HEK293 (cell line): ENCODE data around the gene VWC2L.

Source experiments
- CTCF ChIA-PET: fragments of 350-600 bp; formaldehyde crosslinking; extraction: SDS; loops from one replicate; lab custom pipeline; 2021; ENCODE audit warnings: antibody characterized with exemption; lab: Yijun Ruan, JAX
- POLR2A ChIA-PET: fragments of 300-600 bp; formaldehyde crosslinking; extraction: SDS; loops from one replicate; lab custom pipeline; 2020; ENCODE audit warnings: antibody characterized with exemption, inconsistent platforms; lab: Yijun Ruan, JAX
- H3K27ac ChIP-seq: fragments of 200-500 bp; sonication (Bioruptor generic); 2 replicates; pipeline ENCODE4 v1.5.1; 2014; ENCODE audit warnings: low read depth, low read length, control low read depth, inconsistent platforms; ENCODE audit errors: extremely low read depth
- H3K36me3 ChIP-seq, 2 experiments: fragments of 200-500 bp in 1 of 2; sonication (Bioruptor generic) in 1 of 2; 1 replicate in 1 of 2; 2 replicates in 1 of 2; pipeline ENCODE4 v1.5.1; 2014 to 2017; ENCODE audit warnings: inconsistent platforms in 2 of 2, low read length in 2 of 2; ENCODE audit not compliant: control insufficient read depth in 2 of 2, insufficient read depth in 1 of 2
- H3K4me1 ChIP-seq: fragments of 200-500 bp; sonication (Bioruptor generic); 2 replicates; pipeline ENCODE4 v1.5.1; 2014; ENCODE audit warnings: mild to moderate bottlenecking, low read length, inconsistent platforms; ENCODE audit not compliant: control insufficient read depth, insufficient read depth
- H3K4me3 ChIP-seq: 2 replicates; pipeline ENCODE4 v1.5.1; 2011; ENCODE audit warnings: low read depth, mild to moderate bottlenecking, control low read depth, low read length, moderate library complexity
- H3K9me3 ChIP-seq: fragments of 200-500 bp; sonication (Bioruptor generic); 2 replicates; pipeline ENCODE4 v1.5.1; 2014; ENCODE audit warnings: low read depth, low read length, inconsistent platforms; ENCODE audit not compliant: control insufficient read depth, insufficient read depth
- ATF2 ChIP-seq: fragments of 450-650 bp; formaldehyde crosslinking; IDR thresholded peaks from 2 replicates; pipeline ENCODE4 v1.5.1; 2016; ENCODE audit warnings: missing biosample characterization, missing genetic modification characterization, low read depth
- OVOL3 ChIP-seq: fragments of 450-650 bp; formaldehyde crosslinking; IDR thresholded peaks from 2 replicates; pipeline ENCODE4 v1.5.1; 2016; ENCODE audit warnings: missing biosample characterization, missing genetic modification characterization
- PBX3 ChIP-seq: sonication (generic); formaldehyde crosslinking; IDR thresholded peaks from 2 replicates; pipeline ENCODE4 v1.8.1; 2022; ENCODE audit warnings: mild to moderate bottlenecking, moderate library complexity, missing genetic modification reagents
- PRDM2 ChIP-seq: fragments of 450-650 bp; formaldehyde crosslinking; IDR thresholded peaks from 2 replicates; pipeline ENCODE4 v1.5.1; 2016; ENCODE audit warnings: missing biosample characterization, missing genetic modification characterization, borderline replicate concordance
- TRIM28 ChIP-seq: IDR thresholded peaks from 2 replicates; pipeline ENCODE4 v1.6.1; 2011; ENCODE audit warnings: low read length, control low read depth, borderline replicate concordance
- ZBTB7A ChIP-seq: fragments of 450-650 bp; formaldehyde crosslinking; IDR thresholded peaks from 2 replicates; pipeline ENCODE4 v1.5.1; 2016; ENCODE audit warnings: low read depth, missing biosample characterization, missing genetic modification characterization
- ZFP37 ChIP-seq: fragments of 450-650 bp; formaldehyde crosslinking; IDR thresholded peaks from 2 replicates; pipeline ENCODE4 v1.5.1; 2016; ENCODE audit warnings: missing biosample characterization, missing genetic modification characterization
- ZFP69B ChIP-seq: fragments of 450-650 bp; formaldehyde crosslinking; IDR thresholded peaks from 2 replicates; pipeline ENCODE4 v1.5.1; 2016; ENCODE audit warnings: missing biosample characterization, missing genetic modification characterization
- ZNF239 ChIP-seq: fragments of 450-650 bp; formaldehyde crosslinking; IDR thresholded peaks from 2 replicates; pipeline ENCODE4 v1.5.1; 2016; ENCODE audit warnings: missing biosample characterization, missing genetic modification characterization
- ZNF280D ChIP-seq: fragments of 450-650 bp; formaldehyde crosslinking; IDR thresholded peaks from 2 replicates; pipeline ENCODE4 v1.5.1; 2016; ENCODE audit warnings: missing biosample characterization, missing genetic modification characterization
- ZNF394 ChIP-seq: fragments of 450-650 bp; formaldehyde crosslinking; IDR thresholded peaks from 2 replicates; pipeline ENCODE4 v1.5.1; 2016; ENCODE audit warnings: missing biosample characterization, missing genetic modification characterization, mild to moderate bottlenecking, moderate library complexity, borderline replicate concordance
- ZNF426 ChIP-seq: fragments of 450-650 bp; formaldehyde crosslinking; IDR thresholded peaks from 2 replicates; pipeline ENCODE4 v1.5.1; 2017; ENCODE audit warnings: missing biosample characterization, missing genetic modification characterization, mild to moderate bottlenecking, inconsistent platforms, moderate library complexity
- ZNF510 ChIP-seq: fragments of 450-650 bp; formaldehyde crosslinking; IDR thresholded peaks from 2 replicates; pipeline ENCODE4 v1.5.1; 2018; ENCODE audit warnings: mild to moderate bottlenecking, missing genetic modification characterization, missing biosample characterization; ENCODE audit not compliant: insufficient replicate concordance
- ZNF624 ChIP-seq: fragments of 450-650 bp; formaldehyde crosslinking; IDR thresholded peaks from 2 replicates; pipeline ENCODE4 v1.5.1; 2017; ENCODE audit warnings: missing biosample characterization, missing genetic modification characterization

The VWC2L gene

GRCh38 chr2:214536625-214537024, 125.8 kb downstream of the VWC2L start:
- Histone ChIP-seq H3K9me3 (no peaks in the 10 kb centered on the region), H3K4me3 (no peak overlapping the region), H3K27ac (no peak overlapping the region), H3K4me1 (no peaks in the 10 kb centered on the region), H3K36me3 (no peaks in the 10 kb centered on the region)
- TF ChIP-seq OVOL3 (tag by site-specific recombination): no peak
- TF ChIP-seq TRIM28: no peak
- no peak for TF ChIP-seq ZNF510
- TF ChIP-seq ZNF426 (tag by site-specific recombination): no peak
- TF ChIP-seq ZNF280D (tag by site-specific recombination): no peak
- TF ChIP-seq PRDM2 (tag by site-specific recombination): no peak
- no peak for TF ChIP-seq ZBTB7A (tag by site-specific recombination)
- no peak for TF ChIP-seq ZNF394 (tag by site-specific recombination)
- no peak for TF ChIP-seq ZNF239 (tag by site-specific recombination)
- TF ChIP-seq ZFP37 (tag by site-specific recombination): no peak
- TF ChIP-seq ZFP69B (tag by site-specific recombination): no peak
- no peak for TF ChIP-seq ZNF624 (tag by site-specific recombination)
- no peak for TF ChIP-seq PBX3 (CRISPR knock-in tag)
- TF ChIP-seq ATF2 (tag by site-specific recombination): no peak
- ChIA-PET POLR2A (no interaction called here), CTCF (interaction anchor here (0.5 to 0.7 kb wide), 2 partner anchors 276 to 750 kb away, joined by 3 to 4 read pairs; no protein-coding TSS in a partner anchor)
